Stimulated activated memory B cell treated with anti-CD40 and anti-IgM and Interleukin-4, amounts not matched to agents 10 μg/mL and 1 μg/mL and 100 μg/mL, for 72 hours (primary cell): ENCODE measurements around the gene RIPOR3.
"Not testable (repeated sequence)": the region's sequence is repeated elsewhere in the genome, so short reads cannot be mapped to it uniquely, and the experiment has no call there.

ENCODE experiments used
- ATAC-seq: fragments of 150-1000 bp; cut with Tn5 transposase; 2 replicates; pipeline ENCODE4 v1.10.0; 2021
- H3K27ac Mint-ChIP-seq: one replicate; pipeline ENCODE4 v1.8.0; 2022; ENCODE audit warnings: mild to moderate bottlenecking, mixed read lengths
- H3K27me3 Mint-ChIP-seq: one replicate; pipeline ENCODE4 v1.8.0; 2022; ENCODE audit warnings: mixed read lengths
- H3K36me3 Mint-ChIP-seq: one replicate; pipeline ENCODE4 v1.8.0; 2022; ENCODE audit warnings: mixed read lengths
- H3K4me1 Mint-ChIP-seq: one replicate; pipeline ENCODE4 v1.8.0; 2022; ENCODE audit warnings: mixed read lengths
- H3K4me3 Mint-ChIP-seq: one replicate; pipeline ENCODE4 v1.8.0; 2022; ENCODE audit warnings: mild to moderate bottlenecking, moderate library complexity, mixed read lengths
- H3K9me3 Mint-ChIP-seq: one replicate; pipeline ENCODE4 v1.8.0; 2022; ENCODE audit warnings: mixed read lengths

The RIPOR3 gene

GRCh38 chr20:50628853-50629669 is 62.3 kb downstream of the RIPOR3 start:
- Mint-ChIP-seq H3K36me3 (no peaks in the 10 kb centered on the region), H3K4me3 (no peak overlapping the region), H3K9me3 (no peaks in the 10 kb centered on the region), H3K27ac (no peak overlapping the region), H3K27me3 (peaks cover 52% of the 10 kb centered on the region), H3K4me1 (no peaks in the 10 kb centered on the region)
- ATAC-seq, result peak; percentile 13

GRCh38 chr20:50628332-50628731 is 63.0 kb downstream of the RIPOR3 start:
- H3K9me3 Mint-ChIP-seq, result no peaks in the 10 kb centered on the region
- H3K4me1 Mint-ChIP-seq, result no peaks in the 10 kb centered on the region
- no peak for ATAC-seq
- H3K36me3 Mint-ChIP-seq, result no peaks in the 10 kb centered on the region
- H3K27me3 Mint-ChIP-seq, result peaks cover 44% of the 10 kb centered on the region
- no peak overlapping the region for H3K27ac Mint-ChIP-seq
- H3K4me3 Mint-ChIP-seq, result no peak overlapping the region

GRCh38 chr20:50627747-50628146 is 63.6 kb downstream of the RIPOR3 start:
- no peak overlapping the region for H3K27ac Mint-ChIP-seq
- no peaks in the 10 kb centered on the region for H3K4me1 Mint-ChIP-seq
- H3K27me3 Mint-ChIP-seq, result peaks cover 44% of the 10 kb centered on the region
- no peaks in the 10 kb centered on the region for H3K36me3 Mint-ChIP-seq
- no peaks in the 10 kb centered on the region for H3K9me3 Mint-ChIP-seq
- H3K4me3 Mint-ChIP-seq, result no peak overlapping the region
- no peak for ATAC-seq

GRCh38 chr20:50625986-50626677 is 65.2 kb downstream of the RIPOR3 start:
- Mint-ChIP-seq H3K4me1 (no peaks in the 10 kb centered on the region), H3K9me3 (peaks cover 3% of the 10 kb centered on the region), H3K4me3 (no peak overlapping the region), H3K36me3 (no peaks in the 10 kb centered on the region), H3K27me3 (peaks cover 42% of the 10 kb centered on the region), H3K27ac (no peak overlapping the region)
- no peak for ATAC-seq

GRCh38 chr20:50624351-50625016 is 66.9 kb downstream of the RIPOR3 start:
- H3K9me3 Mint-ChIP-seq, result peaks cover 7% of the 10 kb centered on the region
- no peak for ATAC-seq
- H3K4me1 Mint-ChIP-seq, result no peaks in the 10 kb centered on the region
- H3K27ac Mint-ChIP-seq, result no peak overlapping the region
- H3K36me3 Mint-ChIP-seq, result no peaks in the 10 kb centered on the region
- H3K27me3 Mint-ChIP-seq, result peaks cover 32% of the 10 kb centered on the region
- no peak overlapping the region for H3K4me3 Mint-ChIP-seq

GRCh38 chr20:50621068-50621665 is 70.2 kb downstream of the RIPOR3 start:
- peaks cover 7% of the 10 kb centered on the region for H3K9me3 Mint-ChIP-seq
- H3K27ac Mint-ChIP-seq, result no peak overlapping the region
- no peaks in the 10 kb centered on the region for H3K36me3 Mint-ChIP-seq
- no peaks in the 10 kb centered on the region for H3K4me1 Mint-ChIP-seq
- ATAC-seq, result no peak
- H3K4me3 Mint-ChIP-seq, result no peak overlapping the region
- peaks cover 10% of the 10 kb centered on the region for H3K27me3 Mint-ChIP-seq

- not testable (repeated sequence) for H3K4me1 Mint-ChIP-seq, H3K36me3 Mint-ChIP-seq, H3K9me3 Mint-ChIP-seq, H3K4me3 Mint-ChIP-seq, H3K27me3 Mint-ChIP-seq, ATAC-seq, H3K27ac Mint-ChIP-seq
Measured at GRCh38 chr20:50620459-50620858, 70.9 kb downstream of the RIPOR3 start.

GRCh38 chr20:50618537-50618936 is 72.8 kb downstream of the RIPOR3 start:
- no peak for ATAC-seq
- H3K4me3 Mint-ChIP-seq, result no peak overlapping the region

GRCh38 chr20:50617022-50617421 is 74.3 kb downstream of the RIPOR3 start:
- Mint-ChIP-seq H3K27ac (no peak overlapping the region), H3K27me3 (no peaks in the 10 kb centered on the region), H3K4me1 (no peaks in the 10 kb centered on the region), H3K4me3 (no peak overlapping the region), H3K36me3 (no peaks in the 10 kb centered on the region), H3K9me3 (peaks cover 7% of the 10 kb centered on the region)
- ATAC-seq, result no peak

More at GRCh38 chr20:50618537-50618936, 72.8 kb downstream of the RIPOR3 start:
- H3K9me3 Mint-ChIP-seq, result peaks cover 7% of the 10 kb centered on the region
- no peak overlapping the region for H3K27ac Mint-ChIP-seq
- H3K36me3 Mint-ChIP-seq, result no peaks in the 10 kb centered on the region
- no peaks in the 10 kb centered on the region for H3K4me1 Mint-ChIP-seq
- H3K27me3 Mint-ChIP-seq, result no peaks in the 10 kb centered on the region

GRCh38 chr20:50615407-50615806 is 75.9 kb downstream of the RIPOR3 start:
- H3K27ac Mint-ChIP-seq, result no peak overlapping the region
- H3K4me1 Mint-ChIP-seq, result no peaks in the 10 kb centered on the region
- H3K4me3 Mint-ChIP-seq, result no peak overlapping the region
- H3K36me3 Mint-ChIP-seq, result no peaks in the 10 kb centered on the region
- ATAC-seq, result no peak
- H3K9me3 Mint-ChIP-seq, result no peaks in the 10 kb centered on the region
- H3K27me3 Mint-ChIP-seq, result peaks cover 9% of the 10 kb centered on the region

GRCh38 chr20:50613438-50614169 is 77.7 kb downstream of the RIPOR3 start:
- H3K4me3 Mint-ChIP-seq, result no peak overlapping the region
- H3K36me3 Mint-ChIP-seq, result no peaks in the 10 kb centered on the region
- H3K27me3 Mint-ChIP-seq, result peaks cover 18% of the 10 kb centered on the region
- ATAC-seq, result no peak
- no peaks in the 10 kb centered on the region for H3K4me1 Mint-ChIP-seq
- H3K9me3 Mint-ChIP-seq, result no peaks in the 10 kb centered on the region
- H3K27ac Mint-ChIP-seq, result no peak overlapping the region

GRCh38 chr20:50611128-50611810 is 80.1 kb downstream of the RIPOR3 start:
- Mint-ChIP-seq H3K4me3 (no peak overlapping the region), H3K27me3 (peaks cover 37% of the 10 kb centered on the region), H3K27ac (no peak overlapping the region)

GRCh38 chr20:50610212-50610718 is 81.1 kb downstream of the RIPOR3 start:
- H3K36me3 Mint-ChIP-seq, result no peaks in the 10 kb centered on the region
- H3K27me3 Mint-ChIP-seq, result peaks cover 43% of the 10 kb centered on the region
- no peak for ATAC-seq
- H3K4me3 Mint-ChIP-seq, result no peak overlapping the region
- no peak overlapping the region for H3K27ac Mint-ChIP-seq
- H3K9me3 Mint-ChIP-seq, result no peaks in the 10 kb centered on the region
- H3K4me1 Mint-ChIP-seq, result no peaks in the 10 kb centered on the region

More at GRCh38 chr20:50611128-50611810, 80.1 kb downstream of the RIPOR3 start:
- H3K36me3 Mint-ChIP-seq, result no peaks in the 10 kb centered on the region
- no peaks in the 10 kb centered on the region for H3K9me3 Mint-ChIP-seq
- H3K4me1 Mint-ChIP-seq, result no peaks in the 10 kb centered on the region
- ATAC-seq, result no peak

- H3K4me1 Mint-ChIP-seq, result no peaks in the 10 kb centered on the region
- no peak for ATAC-seq
- no peaks in the 10 kb centered on the region for H3K9me3 Mint-ChIP-seq
- no peaks in the 10 kb centered on the region for H3K36me3 Mint-ChIP-seq
- H3K27ac Mint-ChIP-seq, result no peak overlapping the region
- no peak overlapping the region for H3K4me3 Mint-ChIP-seq
- peaks cover 43% of the 10 kb centered on the region for H3K27me3 Mint-ChIP-seq
Measured at GRCh38 chr20:50609438-50609989, 81.8 kb downstream of the RIPOR3 start.
